GM18868 (cell line): ENCODE results near the gene SOSTDC1.
"Not testable (repeated sequence)": the region's sequence is repeated elsewhere in the genome, so short reads cannot be mapped to it uniquely, and the experiment has no call there.

Experiments
- ATAC-seq: cut with Tn5 transposase; IDR thresholded peaks from one replicate; pipeline ENCODE4 v1.9.1; 2021; ENCODE audit warnings: mild to moderate bottlenecking, moderate library complexity; ENCODE audit not compliant: unreplicated experiment

Gene SOSTDC1

DNA sequence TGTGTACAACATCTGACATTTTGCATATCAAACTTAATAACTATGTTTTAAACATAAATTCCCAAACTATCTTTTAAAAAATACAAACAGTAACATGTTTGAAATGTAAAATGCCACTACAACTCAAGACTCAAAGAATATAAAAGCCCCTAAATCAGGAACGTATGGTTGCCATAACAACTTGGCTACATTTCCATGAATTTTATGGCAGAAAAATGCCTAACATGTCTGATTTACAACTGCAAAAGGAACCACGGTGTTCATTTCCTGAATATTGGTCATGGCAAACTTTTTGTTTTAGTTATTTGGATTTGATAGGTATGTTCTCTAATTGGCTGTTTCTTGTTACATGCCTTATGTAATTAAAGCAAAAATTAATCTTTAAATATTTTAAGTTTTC lies 2.0 kb downstream of the SOSTDC1 start:
- ATAC-seq, result no peak

DNA sequence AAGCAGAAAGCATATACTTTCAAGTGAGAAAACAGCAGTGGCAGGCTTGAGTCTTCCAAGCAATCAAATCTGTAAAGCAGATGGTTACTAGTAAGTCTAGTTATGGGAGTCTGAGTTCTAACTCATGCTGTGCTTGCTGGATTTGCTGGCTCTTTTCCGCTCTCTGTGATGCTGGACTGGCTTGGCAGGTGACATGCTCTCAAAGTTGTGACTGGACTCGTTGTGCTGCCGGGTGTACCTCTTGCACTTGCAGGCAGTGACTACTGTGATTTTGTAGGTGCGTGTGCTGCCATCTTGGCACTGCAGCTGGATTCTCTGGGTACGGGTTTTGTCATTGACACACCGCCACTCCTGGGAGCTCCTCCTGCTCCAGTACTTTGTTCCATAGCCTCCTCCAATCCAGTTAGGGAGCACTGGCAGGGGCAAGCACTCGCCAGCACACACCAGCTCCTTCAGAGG lies 3.1 kb downstream of the SOSTDC1 start:
- no peak for ATAC-seq

DNA sequence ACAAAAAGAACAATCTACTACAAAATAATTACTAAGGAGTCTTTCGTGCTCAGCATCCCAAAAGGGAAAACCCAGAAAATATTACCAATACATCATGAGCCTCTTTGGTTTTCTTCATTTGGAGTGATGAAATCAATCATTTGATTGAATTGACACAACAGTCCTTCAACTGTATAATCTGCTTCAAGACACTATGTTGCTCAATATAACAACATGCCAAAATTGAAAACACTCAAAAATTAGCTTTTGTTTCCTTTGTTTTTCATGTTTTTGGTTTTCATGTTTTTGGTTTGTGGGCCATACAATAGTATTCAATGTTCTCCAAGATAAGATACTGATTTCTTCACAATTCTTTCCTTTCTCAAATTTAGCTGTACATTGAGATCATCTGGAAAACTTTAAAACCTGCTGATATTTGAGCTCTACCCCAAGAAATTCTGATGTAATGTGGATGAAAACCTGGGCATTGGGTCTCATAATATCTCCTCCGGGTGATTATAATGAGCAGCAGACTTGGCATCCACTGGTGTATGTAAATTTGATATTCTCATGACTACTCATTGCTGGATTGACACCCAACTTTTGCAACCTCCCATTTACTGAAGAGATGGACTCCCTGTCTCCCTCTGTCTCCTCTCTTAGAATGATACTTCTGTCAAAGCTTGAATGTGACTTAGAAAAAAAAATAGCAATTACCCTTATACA lies 4.6 kb downstream of the SOSTDC1 start:
- no peak for ATAC-seq

DNA sequence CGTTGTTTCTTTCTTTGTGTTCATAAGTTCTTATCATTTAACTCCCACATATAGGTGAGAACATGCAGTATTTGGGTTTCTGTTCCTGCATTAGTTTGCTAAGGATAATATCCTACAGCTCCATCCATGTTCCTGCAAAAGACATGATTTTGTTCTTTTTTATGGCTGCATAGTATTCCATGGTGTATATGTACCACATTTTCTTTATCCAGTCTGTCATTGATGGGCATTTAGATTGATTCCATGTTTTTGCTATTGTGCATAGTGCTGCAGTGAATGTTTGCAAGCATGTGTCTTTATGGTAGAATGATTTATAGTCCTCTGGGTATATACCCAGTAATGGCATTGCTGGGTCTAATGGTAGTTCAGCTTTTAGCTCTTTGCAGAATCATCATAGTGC lies 9.2 kb downstream of the SOSTDC1 start:
- ATAC-seq, result not testable (repeated sequence)

DNA sequence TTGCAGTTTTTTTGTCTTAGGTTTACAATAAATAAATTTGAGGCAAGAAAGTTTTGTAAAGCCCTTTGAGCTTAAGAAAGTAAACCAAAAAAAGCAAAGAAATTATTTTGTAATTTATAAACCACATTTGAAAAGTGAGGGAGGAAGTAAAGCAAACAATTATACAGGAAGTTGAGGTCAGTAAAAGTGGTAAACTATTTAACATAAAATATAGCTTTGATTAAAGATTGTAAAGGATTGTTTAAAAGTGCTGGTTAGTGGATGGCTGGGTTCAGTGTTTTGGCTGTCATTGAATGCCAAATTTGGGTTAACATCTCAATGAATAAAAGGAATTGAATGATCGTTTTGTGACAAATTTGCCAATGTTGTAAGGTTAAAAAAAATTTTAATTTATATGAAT lies 9.9 kb downstream of the SOSTDC1 start:
- no peak for ATAC-seq

DNA sequence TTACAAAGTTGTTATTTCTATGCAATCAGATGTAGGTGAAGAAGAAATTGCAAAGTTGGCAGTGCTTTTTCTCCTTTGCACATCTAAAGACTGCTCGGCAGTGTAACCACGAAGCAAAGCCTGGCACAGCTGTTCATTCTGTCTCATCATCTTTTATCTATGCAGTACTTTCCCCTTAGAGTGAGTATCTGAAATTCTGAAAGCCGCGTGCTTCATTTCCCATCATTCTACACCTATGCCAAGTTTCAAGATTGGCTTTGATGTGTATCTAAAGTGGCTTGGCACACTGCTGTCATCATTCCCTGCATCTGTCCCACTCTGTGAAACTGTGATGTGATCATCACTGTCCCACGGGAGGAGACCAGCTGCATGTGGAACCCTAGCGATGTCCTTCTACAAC lies 15.2 kb downstream of the SOSTDC1 start:
- no peak for ATAC-seq

DNA sequence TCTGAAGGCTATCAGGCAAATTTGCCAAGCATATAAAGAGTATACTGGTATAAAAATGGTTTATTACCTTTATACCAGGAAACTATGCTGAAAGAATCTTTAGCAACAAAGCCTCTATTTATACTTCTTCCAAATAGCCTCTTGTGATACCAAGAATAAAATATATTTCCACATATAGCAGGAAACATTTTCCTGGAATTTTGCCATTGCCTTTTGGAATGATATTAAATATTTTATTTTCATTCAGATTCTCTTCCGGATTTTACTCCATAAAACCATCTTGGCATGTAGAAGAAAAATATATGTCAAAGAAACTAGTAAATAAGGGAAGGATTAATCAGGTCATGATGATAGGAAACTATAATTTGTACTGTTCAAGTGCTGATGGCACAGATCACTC lies 17.7 kb downstream of the SOSTDC1 start:
- no peak for ATAC-seq

DNA sequence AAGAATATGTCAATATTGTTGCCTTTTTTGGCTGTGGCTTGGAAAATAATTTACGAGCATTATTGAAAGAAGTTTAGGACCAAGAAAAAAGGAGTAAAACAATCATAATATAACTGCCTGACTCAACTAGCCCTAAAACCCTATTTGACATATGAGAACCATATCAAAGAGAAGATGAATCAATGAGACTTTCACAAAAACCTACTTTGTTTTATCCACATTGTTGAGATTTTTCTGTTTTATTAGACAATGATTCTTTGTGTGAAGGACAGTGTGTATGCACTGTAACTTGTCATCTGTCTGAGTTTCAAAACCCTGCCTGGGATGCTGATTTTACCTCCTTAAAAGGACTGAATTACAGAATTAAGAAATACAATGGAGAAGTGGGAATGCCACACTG lies 19.0 kb downstream of the SOSTDC1 start:
- ATAC-seq, result no peak

DNA sequence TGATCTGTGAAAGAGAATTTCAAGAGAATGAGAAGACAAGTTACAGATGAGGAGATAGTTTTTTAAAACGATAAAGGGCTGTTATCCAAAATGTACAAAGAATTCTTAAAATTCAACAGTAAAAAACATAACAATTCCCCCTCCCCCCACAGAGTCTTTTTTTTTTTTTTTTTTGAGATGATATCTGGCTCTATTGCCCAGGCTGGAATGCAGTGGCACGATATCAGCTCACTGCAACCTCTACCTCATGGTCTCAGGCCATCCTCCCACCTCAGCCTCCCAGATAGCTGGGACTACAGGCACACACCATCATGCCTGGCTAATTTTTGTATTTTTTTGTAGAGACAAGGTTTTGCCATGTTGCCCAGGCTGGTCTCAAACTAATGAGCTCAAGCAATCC lies 21.7 kb downstream of the SOSTDC1 start:
- not testable (repeated sequence) for ATAC-seq

DNA sequence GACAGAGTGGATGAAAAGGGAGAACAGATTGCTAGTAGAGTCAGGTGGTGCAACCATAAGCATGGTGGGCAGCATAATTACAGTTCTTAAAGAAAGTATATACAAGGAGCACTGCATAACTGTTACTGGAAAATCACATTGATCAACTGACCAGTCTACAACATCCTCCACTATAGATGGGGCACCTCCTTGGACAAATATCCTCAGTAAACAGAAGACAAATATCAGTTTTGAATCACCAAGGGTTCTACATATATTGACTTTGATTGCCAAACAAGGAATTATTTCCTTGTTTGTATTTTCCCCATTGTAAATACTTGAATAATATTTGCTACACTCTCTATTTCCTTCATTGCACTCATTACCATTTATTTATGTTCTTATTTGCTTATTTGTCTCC lies 26.6 kb downstream of the SOSTDC1 start:
- no peak for ATAC-seq

DNA sequence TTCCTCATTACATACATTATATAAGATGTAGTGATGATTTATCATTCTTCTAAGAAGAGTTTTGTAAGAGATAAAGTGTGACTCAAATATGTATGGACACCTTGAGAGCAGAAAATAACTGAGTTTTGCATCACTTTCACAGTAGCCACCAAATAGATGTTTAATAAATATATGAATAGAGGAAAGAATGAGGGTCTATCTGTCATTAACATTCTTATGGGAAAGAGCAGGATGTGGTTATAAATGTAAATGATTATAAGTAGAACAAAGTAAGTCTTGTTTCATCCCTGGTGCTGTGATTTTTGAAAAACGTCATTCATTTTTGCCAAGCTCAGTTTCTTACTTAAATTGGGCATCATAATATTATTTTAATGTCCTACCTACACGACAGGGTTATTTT lies 29.2 kb downstream of the SOSTDC1 start:
- no peak for ATAC-seq

DNA sequence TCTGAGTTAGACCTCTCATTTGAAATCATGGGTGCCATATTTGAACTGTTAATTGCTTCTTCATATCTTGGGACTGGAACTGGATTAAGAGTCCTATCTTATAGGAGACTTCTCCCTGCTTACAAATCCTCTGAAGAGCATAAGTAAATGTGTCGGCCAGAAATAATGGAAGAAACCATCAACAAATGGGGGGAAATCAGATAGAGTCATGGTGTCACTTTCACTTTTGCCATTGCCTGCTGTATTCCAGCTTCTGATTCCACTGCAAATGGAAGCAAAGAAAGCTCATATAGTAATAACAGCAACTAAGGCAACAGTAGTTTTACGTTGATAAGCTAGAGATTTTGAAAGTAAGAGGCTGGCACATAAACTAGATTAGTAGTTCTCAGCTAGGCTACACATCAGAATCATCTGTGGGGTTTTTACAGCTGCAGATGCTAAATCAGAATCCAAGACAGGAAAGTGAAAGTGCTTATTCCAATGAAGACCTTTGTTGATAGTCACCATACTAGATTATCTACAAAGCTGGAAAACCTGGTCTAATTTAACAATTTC lies 31.9 kb downstream of the SOSTDC1 start:
- no peak for ATAC-seq

DNA sequence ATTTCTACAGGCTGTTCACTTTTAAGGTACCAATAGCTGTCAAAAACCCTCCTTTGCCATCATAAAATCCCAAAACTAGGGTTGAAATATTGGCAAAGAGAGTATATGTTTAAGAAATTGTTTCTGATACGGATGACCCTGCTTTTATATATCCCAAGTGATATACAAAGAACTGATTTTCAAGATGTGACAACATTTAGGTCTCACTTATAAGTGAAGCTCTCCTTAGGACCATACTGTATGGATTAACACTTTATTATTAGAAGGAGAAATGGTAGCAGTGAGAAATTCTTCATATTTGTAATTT lies 33.2 kb downstream of the SOSTDC1 start:
- no peak for ATAC-seq

DNA sequence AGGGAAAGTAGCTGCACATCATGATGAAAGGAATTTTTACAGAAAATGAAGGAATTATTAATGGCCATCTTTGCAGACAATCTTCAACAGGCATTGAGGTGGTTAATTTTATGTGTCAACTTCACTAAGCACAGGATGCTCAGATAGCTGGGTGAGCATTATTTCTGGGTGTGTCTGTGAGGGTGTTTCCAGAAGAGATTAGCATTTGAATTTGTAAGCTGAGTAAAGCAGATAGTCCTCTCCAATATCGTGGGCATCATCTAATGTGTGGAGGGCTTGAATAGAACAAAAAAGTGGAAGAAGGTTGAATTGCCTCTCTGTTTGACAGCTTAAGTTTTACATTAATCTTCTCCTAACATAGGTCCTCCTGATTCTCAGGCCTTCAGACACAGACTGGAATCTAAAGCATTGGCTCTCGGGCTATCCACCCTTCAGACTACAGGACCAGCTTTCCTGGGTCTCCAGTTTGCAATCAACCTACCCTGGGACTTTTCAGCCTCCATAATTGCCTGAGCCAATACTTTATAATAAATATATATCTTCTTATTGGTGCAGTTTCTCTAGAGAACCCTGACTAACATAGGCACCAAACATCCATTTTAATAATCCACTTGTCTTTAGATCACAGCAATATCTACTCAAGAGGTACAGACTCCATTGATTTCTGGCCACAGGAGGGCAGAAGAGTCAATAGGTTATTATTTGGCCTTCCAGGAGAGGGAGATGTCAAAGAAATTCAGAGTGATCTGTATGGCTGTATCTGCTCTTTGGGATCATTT lies 33.7 kb downstream of the SOSTDC1 start:
- peak; percentile 72 for ATAC-seq

DNA sequence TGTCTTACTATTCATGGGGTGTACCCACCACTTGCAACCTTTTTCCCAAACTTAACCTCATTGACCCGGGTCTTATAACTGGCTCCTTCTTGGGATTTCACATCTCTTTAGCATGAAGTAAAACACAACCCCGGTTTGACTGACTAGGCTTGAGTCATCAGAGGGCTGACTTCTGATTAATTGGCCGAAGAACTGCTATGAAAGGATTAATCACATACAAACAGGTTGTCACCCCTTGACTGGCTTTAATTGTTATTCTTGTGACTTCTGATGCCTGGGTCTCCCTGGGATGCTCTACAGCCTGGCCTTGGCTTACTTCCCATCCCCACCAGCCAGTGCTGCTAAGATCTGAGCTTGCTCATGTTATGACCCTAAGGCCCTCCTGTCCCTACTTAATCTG lies 35.4 kb downstream of the SOSTDC1 start:
- no peak for ATAC-seq

DNA sequence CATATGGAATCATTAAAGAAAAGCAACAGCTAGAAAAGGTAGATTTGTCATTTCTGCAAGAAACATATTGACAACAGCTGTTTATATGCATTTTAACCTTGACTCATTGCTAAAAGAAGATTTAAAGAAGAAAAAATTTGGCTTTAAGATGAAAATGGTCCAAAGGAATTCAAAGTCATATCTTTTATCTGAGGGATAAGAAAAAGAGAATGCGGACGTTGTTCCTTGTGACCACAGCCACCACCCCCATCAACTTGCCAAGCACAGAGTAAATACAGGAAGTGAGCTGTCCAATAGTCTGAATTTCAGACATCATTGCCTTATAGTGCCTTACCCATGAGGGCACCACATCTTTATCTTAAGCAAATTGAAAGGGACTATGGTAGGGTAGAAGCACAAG lies 36.9 kb downstream of the SOSTDC1 start:
- ATAC-seq, result no peak

DNA sequence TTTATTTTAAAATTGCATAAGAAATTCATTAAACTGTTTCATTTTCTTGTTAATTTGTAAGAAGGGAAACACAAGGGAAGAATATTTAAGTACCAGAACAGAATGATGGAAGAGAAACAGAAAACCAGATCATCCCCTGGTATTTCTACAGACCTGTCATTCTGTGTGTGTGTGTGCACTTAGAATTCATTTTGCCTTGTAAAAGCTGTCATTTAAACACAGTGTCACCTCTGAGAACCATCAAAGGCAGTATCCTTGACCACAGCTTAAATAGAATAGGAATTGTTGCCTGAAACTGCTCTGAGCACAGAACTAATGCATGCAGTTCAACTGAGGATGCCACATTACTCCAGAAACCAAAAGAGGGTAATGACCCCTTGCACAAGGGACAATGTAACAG lies 37.4 kb downstream of the SOSTDC1 start:
- ATAC-seq, result no peak

DNA sequence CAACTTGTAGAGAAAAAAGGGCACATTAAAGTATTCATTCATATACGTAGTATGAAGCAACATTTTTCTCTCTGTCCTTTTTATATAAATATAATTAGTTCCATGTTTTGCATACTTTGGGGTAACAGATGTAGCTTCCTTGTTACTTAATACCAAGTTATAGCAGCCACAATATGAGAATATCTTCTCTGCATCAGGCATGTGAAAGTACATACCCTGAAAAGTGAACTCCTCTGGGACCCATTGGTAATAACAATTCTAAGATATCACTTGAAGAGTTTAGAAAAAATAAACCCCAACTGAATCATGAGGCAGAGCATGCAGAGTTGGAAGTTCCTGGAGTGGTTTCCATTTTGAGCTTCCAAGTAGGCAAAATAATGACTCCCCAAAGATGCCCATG lies 41.8 kb downstream of the SOSTDC1 start:
- ATAC-seq, result no peak

DNA sequence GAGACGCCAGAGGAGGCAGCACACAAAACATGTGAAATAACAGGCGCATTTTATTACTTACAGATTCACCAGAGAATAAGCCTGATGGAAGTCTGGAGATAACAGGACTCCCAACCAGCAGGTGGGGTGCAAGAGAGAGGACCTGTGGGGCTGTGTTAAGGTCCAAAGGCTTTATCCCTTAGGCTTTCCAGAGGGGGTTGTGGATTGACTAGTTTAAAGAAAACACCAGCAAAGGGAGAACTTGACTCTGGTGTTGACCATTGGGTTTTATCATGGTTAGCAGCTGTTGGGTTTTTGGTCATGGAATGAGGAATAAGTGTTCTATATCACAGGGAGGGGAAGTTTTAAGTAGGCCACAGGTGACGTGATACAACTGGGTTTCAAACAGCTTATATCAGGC lies 42.6 kb downstream of the SOSTDC1 start:
- ATAC-seq, result no peak

DNA sequence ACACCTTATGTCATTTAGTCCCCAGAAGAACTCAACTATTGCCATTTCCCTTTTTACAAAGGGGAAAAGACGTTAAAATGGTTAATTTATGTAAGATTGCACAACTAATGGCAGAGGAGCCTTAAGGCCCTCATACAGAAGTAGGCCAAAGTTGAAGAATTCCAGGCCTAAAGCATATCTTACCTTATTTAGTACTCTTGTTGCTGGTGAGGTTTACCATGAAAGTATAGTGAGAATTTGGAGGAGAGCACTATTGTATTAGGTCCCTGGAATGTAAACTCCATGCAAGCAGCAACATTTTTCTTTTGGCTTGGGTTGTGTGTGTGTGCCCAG lies 43.5 kb downstream of the SOSTDC1 start:
- no peak for ATAC-seq

DNA sequence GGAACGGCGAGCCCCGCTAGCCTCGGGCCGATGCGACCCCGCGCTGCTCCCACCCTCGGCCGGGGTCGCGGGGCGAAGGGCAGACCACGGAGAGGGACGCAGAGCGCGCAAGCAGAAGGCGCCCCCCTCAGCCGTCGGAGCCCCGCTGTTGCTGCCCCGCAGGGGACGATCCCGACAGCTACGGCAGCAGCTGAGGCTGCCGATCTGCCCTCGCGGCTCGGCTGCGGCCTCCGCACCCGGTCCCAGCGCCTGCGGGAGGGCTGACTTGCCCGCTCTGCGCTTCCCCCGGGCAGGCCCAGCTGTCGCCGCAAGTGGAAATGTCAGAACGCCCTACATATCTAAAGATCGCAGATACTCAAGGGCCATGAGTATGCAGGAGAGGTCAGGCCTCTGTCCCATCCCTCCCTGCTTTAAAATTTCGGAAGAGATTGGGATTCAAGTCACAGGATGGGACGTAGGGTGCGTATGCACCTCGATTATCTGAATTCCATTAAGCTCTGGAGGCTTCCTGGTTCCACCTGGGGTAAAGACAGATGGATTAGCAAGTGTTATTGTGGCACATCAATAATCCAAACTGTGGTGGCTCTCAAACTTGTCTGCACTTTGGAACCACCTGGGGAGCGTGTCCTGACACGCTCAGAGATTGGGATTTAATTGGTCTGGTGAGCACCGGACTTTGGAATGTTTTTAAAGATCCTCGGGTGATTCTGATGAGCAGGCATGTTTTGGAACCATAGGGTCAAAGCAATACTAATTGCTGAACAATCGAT lies 44.0 kb downstream of the SOSTDC1 start, which contains the start of gene CRPPA:
CRPPA (minus strand) TSS at position 206 of the 770 bp plus-strand sequence. CDS start 216 bp downstream, outside the sequence.
- peak; percentile 32 for ATAC-seq
